Colonic mucosa (tissue), 4 donors: ENCODE data around the gene MORN1. TPM values are rescaled to one million over a fixed set of nuclear protein-coding genes. Genes with fewer than 3 reads are reported as not detected.

Experiments
- DNase-seq: peaks from one replicate; pipeline ENCODE4 v3.0.0-alpha.2; 2020
- H3K27ac ChIP-seq: fragments of 200-600 bp; one replicate; pipeline ENCODE4 v1.8.0; 2021
- H3K27me3 ChIP-seq: fragments of 200-600 bp; one replicate; pipeline ENCODE4 v1.8.0; 2021
- H3K36me3 ChIP-seq: fragments of 200-600 bp; one replicate; pipeline ENCODE4 v1.8.0; 2021
- H3K4me1 ChIP-seq: fragments of 200-600 bp; one replicate; pipeline ENCODE4 v1.8.0; 2021; ENCODE audit warnings: mild to moderate bottlenecking
- H3K4me3 ChIP-seq: fragments of 200-600 bp; one replicate; pipeline ENCODE4 v1.8.0; 2021
- H3K9ac ChIP-seq, 2 donors: one replicate each; pipeline ENCODE4 v1.7.0; 2013; ENCODE audit warnings: control low read depth in 2 of 2, low read depth in 2 of 2, low read length in 2 of 2
- H3K9me3 ChIP-seq: fragments of 200-600 bp; one replicate; pipeline ENCODE4 v1.8.0; 2021
- CTCF ChIP-seq: fragments of 200-600 bp; IDR thresholded peaks from one replicate; pipeline ENCODE4 v1.8.0; 2022; ENCODE audit warnings: antibody characterized with exemption, mild to moderate bottlenecking
- intact Hi-C: fragments of 100-400 bp; cut with DNase I; formaldehyde crosslinking; loops from one replicate; pipeline ENCODE4 v1.14.1; 2022
- total RNA-seq, 2 donors: library from RNA; stranded (reverse); fragmentation: NEBNext Ultra II Directional in 1 of 2; extraction: Animal tissue kit (Norgen Biotek cat#: 25700) in 1 of 2; gene quantifications; one replicate each; pipeline ENCODE4 v1.2.1, GENCODE V29; 2021
- donor health status: healthy.
- donor health status: DM: no; HTN: no; CAD: no.
- donor health status: DM: no; HTN: no; CAD: no.

Gene MORN1
- total RNA-seq, 2 donors from 2014 or later = 11.3 to 18.9 TPM

DNA sequence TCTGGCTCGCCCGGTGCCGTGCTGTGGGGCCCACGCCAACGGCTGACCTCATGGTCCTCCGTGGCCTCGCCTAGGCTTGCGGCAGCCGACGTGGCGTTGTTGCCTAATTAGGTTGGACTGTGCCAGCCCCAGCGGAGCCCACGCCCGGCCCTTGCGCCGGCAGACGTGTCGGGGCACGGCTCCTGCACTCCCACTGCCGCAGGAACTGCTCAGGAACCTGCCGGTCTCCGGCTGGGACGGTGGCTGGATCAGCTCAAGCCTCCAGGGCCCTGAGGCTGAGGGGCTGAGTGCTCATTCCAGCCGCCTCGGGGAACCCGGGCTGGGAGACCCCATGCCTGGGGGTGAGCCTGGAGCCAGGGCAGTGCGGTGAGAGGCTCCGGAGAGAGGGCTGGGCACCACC lies 37.1 kb upstream of the MORN1 start:
- no peak overlapping the region for H3K9ac ChIP-seq
- no peak overlapping the region for H3K4me3 ChIP-seq

DNA sequence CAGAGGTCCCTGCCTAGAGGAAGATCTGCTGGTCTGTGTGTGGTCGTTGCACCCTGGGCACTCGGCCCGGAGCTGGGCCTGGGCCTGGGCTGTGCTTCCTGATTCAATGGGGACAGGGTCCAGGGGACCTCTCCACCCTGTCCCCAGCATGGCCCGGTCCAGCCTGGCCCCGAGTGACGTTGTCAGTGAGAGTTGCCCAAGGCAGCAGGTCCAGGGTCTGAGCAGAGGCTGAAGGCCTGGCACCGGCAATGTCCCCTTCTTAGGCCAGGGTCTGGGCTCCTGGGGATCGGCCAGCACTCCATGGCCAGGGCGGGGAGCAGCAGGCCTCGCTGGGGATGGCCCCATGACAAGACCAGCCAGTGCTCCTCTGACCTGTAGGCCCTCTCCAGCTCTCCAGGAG lies 36.6 kb upstream of the MORN1 start:
- no peaks in the 10 kb centered on the region for H3K27me3 ChIP-seq
- H3K4me3 ChIP-seq = no peak overlapping the region
- intact Hi-C loops = loop anchor here (10.0 kb wide), 1 partner anchor 217 kb away; no protein-coding TSS in a partner anchor
- no peak overlapping the region for H3K27ac ChIP-seq
- no peak for DNase-seq
- H3K4me1 ChIP-seq = no peaks in the 10 kb centered on the region
- H3K9me3 ChIP-seq = no peaks in the 10 kb centered on the region
- no peak for TF ChIP-seq CTCF
- no peak overlapping the region for H3K9ac ChIP-seq
- H3K36me3 ChIP-seq = no peaks in the 10 kb centered on the region

More for the DNA sequence above, 37.1 kb upstream of the MORN1 start:
- H3K36me3 ChIP-seq = no peaks in the 10 kb centered on the region
- no peak for TF ChIP-seq CTCF
- H3K27ac ChIP-seq = no peak overlapping the region
- no peaks in the 10 kb centered on the region for H3K9me3 ChIP-seq
- no peaks in the 10 kb centered on the region for H3K27me3 ChIP-seq
- H3K4me1 ChIP-seq = no peaks in the 10 kb centered on the region
- DNase-seq = no peak
- intact Hi-C loops = loop anchor here (10.0 kb wide), 1 partner anchor 216 kb away; no protein-coding TSS in a partner anchor

GRCh38 chr1:2427051-2427450 lies 35.7 kb upstream of the MORN1 start:
- no peak for TF ChIP-seq CTCF
- no peaks in the 10 kb centered on the region for H3K27me3 ChIP-seq
- H3K9ac ChIP-seq = no peak overlapping the region
- no peak for DNase-seq
- H3K4me1 ChIP-seq = no peaks in the 10 kb centered on the region
- H3K27ac ChIP-seq = no peak overlapping the region
- no peaks in the 10 kb centered on the region for H3K9me3 ChIP-seq
- intact Hi-C loops = loop anchor here (10.0 kb wide), 1 partner anchor 218 kb away; no protein-coding TSS in a partner anchor
- H3K36me3 ChIP-seq = no peaks in the 10 kb centered on the region
- H3K4me3 ChIP-seq = no peak overlapping the region

- DNase-seq = no peak
- Histone ChIP-seq H3K27ac (no peak overlapping the region), H3K36me3 (no peaks in the 10 kb centered on the region), H3K9me3 (no peaks in the 10 kb centered on the region), H3K4me3 (no peak overlapping the region), H3K9ac (no peak overlapping the region), H3K27me3 (no peaks in the 10 kb centered on the region), H3K4me1 (no peaks in the 10 kb centered on the region)
- TF ChIP-seq CTCF = no peak
- intact Hi-C loops = loop anchor here (10.0 kb wide), 1 partner anchor 218 kb away; no protein-coding TSS in a partner anchor
These were observed 35.2 kb upstream of the MORN1 start for GRCh38 chr1:2426540-2426939.

GRCh38 chr1:2425892-2426291 lies 34.5 kb upstream of the MORN1 start:
- H3K27ac ChIP-seq = no peak overlapping the region
- no peaks in the 10 kb centered on the region for H3K9me3 ChIP-seq
- TF ChIP-seq CTCF = no peak
- H3K4me3 ChIP-seq = no peak overlapping the region
- H3K36me3 ChIP-seq = no peaks in the 10 kb centered on the region
- intact Hi-C loops = loop anchor here (10.0 kb wide), 1 partner anchor 219 kb away; no protein-coding TSS in a partner anchor
- H3K9ac ChIP-seq = no peak overlapping the region
- no peaks in the 10 kb centered on the region for H3K4me1 ChIP-seq
- DNase-seq = no peak
- no peaks in the 10 kb centered on the region for H3K27me3 ChIP-seq
